HepG2 (cell line): ENCODE data around the gene HSPA1B. TPM values are rescaled to one million over a fixed set of nuclear protein-coding genes. Genes with fewer than 3 reads are reported as not detected.

ENCODE experiments used
- DNMT3B ChIP-seq: conservative IDR thresholded peaks from 2 replicates; pipeline ENCODE4 v1.6.1; 2016; ENCODE audit warnings: missing biosample characterization, control low read depth
- ELF1 ChIP-seq: sonication (generic); formaldehyde crosslinking; IDR thresholded peaks from 2 replicates; pipeline ENCODE4 v1.4.0; 2020; ENCODE audit warnings: missing genetic modification reagents
- EP300 ChIP-seq, 3 experiments: sonication (generic) in 1 of 3; formaldehyde crosslinking in 1 of 3; IDR thresholded peaks; 2 replicates each; pipeline versions ENCODE4 v1.5.1 to v1.6.1; 2011 to 2020; ENCODE audit warnings: low read depth in 2 of 3, low read length in 2 of 3, borderline replicate concordance in 1 of 3, improper control_type of control experiment in 1 of 3, mild to moderate bottlenecking in 1 of 3, missing genetic modification reagents in 1 of 3, moderate library complexity in 1 of 3
- FOXM1 ChIP-seq: sonication (generic); formaldehyde crosslinking; IDR thresholded peaks from 2 replicates; pipeline ENCODE4 v1.5.0; 2020; ENCODE audit warnings: missing genetic modification reagents
- HDAC1 ChIP-seq: sonication (generic); formaldehyde crosslinking; IDR thresholded peaks from 2 replicates; pipeline ENCODE4 v1.5.1; 2020; ENCODE audit warnings: mild to moderate bottlenecking, missing genetic modification reagents
- HIVEP1 ChIP-seq: sonication (generic); formaldehyde crosslinking; IDR thresholded peaks from 2 replicates; pipeline ENCODE4 v1.4.0; 2020; ENCODE audit warnings: mild to moderate bottlenecking, missing genetic modification reagents
- HNF4G ChIP-seq, 2 experiments: sonication (generic) in 1 of 2; formaldehyde crosslinking in 1 of 2; IDR thresholded peaks; 2 replicates each; pipeline versions ENCODE4 v1.4.0 to v1.6.1; 2011 to 2020; ENCODE audit warnings: borderline replicate concordance in 2 of 2, low read depth in 2 of 2, mild to moderate bottlenecking in 2 of 2, low read length in 1 of 2, missing genetic modification reagents in 1 of 2, moderate library complexity in 1 of 2
- NFYB ChIP-seq: sonication (generic); formaldehyde crosslinking; IDR thresholded peaks from 2 replicates; pipeline ENCODE4 v1.4.0; 2020; ENCODE audit warnings: missing genetic modification reagents
- NPAS2 ChIP-seq: sonication (generic); formaldehyde crosslinking; IDR thresholded peaks from 2 replicates; pipeline ENCODE4 v1.8.0; 2022; ENCODE audit warnings: mild to moderate bottlenecking, missing genetic modification reagents, borderline replicate concordance
- PHF20 ChIP-seq: sonication (generic); formaldehyde crosslinking; IDR thresholded peaks from 2 replicates; pipeline ENCODE4 v1.5.0; 2020; ENCODE audit warnings: mild to moderate bottlenecking, missing genetic modification reagents
- PLRG1 ChIP-seq: fragments of 450-650 bp; conservative IDR thresholded peaks from 2 replicates; pipeline ENCODE4 v1.6.1; 2016
- POLR2AphosphoS5 ChIP-seq: IDR thresholded peaks from 2 replicates; pipeline ENCODE4 v1.6.1; 2012; ENCODE audit warnings: low read depth, low read length
- RBAK ChIP-seq: sonication (generic); formaldehyde crosslinking; IDR thresholded peaks from 2 replicates; pipeline ENCODE4 v1.5.1; 2020; ENCODE audit warnings: mild to moderate bottlenecking, missing genetic modification reagents
- SP140L ChIP-seq: sonication (generic); formaldehyde crosslinking; IDR thresholded peaks from 2 replicates; pipeline ENCODE4 v1.4.0; 2020; ENCODE audit warnings: missing genetic modification reagents, borderline replicate concordance
- SRF ChIP-seq: IDR thresholded peaks from 2 replicates; pipeline ENCODE4 v1.6.1; 2011; ENCODE audit warnings: mild to moderate bottlenecking, low read depth, low read length, moderate library complexity
- TP53 ChIP-seq: sonication (generic); formaldehyde crosslinking; conservative IDR thresholded peaks from 2 replicates; pipeline ENCODE4 v1.4.0; 2020; ENCODE audit warnings: missing genetic modification reagents
- TSC22D2 ChIP-seq: sonication (generic); formaldehyde crosslinking; IDR thresholded peaks from 2 replicates; pipeline ENCODE4 v1.5.1; 2020; ENCODE audit warnings: missing genetic modification reagents, mild to moderate bottlenecking, borderline replicate concordance
- ZFP36L1 ChIP-seq: sonication (generic); formaldehyde crosslinking; IDR thresholded peaks from 2 replicates; pipeline ENCODE4 v1.8.0; 2022; ENCODE audit warnings: mild to moderate bottlenecking, missing genetic modification reagents, moderate library complexity
- ZFX ChIP-seq: sonication (generic); formaldehyde crosslinking; IDR thresholded peaks from 2 replicates; pipeline ENCODE4 v1.4.0; 2020; ENCODE audit warnings: mild to moderate bottlenecking, low read depth, missing genetic modification reagents, moderate library complexity
- ZNF256 ChIP-seq: sonication (generic); formaldehyde crosslinking; conservative IDR thresholded peaks from 2 replicates; pipeline ENCODE4 v1.4.0; 2020; ENCODE audit warnings: missing genetic modification reagents
- ZNF280B ChIP-seq: sonication (generic); formaldehyde crosslinking; IDR thresholded peaks from 2 replicates; pipeline ENCODE4 v1.5.0; 2020; ENCODE audit warnings: missing genetic modification reagents, mild to moderate bottlenecking, borderline replicate concordance
- ZNF543 ChIP-seq: sonication (generic); formaldehyde crosslinking; IDR thresholded peaks from 2 replicates; pipeline ENCODE4 v1.4.0; 2020; ENCODE audit warnings: mild to moderate bottlenecking, missing genetic modification reagents
- ZNF607 ChIP-seq: sonication (generic); formaldehyde crosslinking; IDR thresholded peaks from 2 replicates; pipeline ENCODE4 v1.5.1; 2020; ENCODE audit warnings: missing genetic modification reagents, mild to moderate bottlenecking, borderline replicate concordance
- ZNF773 ChIP-seq: sonication (generic); formaldehyde crosslinking; IDR thresholded peaks from 2 replicates; pipeline ENCODE4 v1.4.0; 2020; ENCODE audit warnings: missing genetic modification reagents, borderline replicate concordance
- ZZZ3 ChIP-seq: sonication (generic); formaldehyde crosslinking; IDR thresholded peaks from 2 replicates; pipeline ENCODE4 v1.4.0; 2020; ENCODE audit warnings: missing genetic modification reagents, mild to moderate bottlenecking, borderline replicate concordance
- polyA plus RNA-seq, 8 experiments: library from polyadenylated mRNA; depleted of rRNA in 3 of 8; stranded (reverse) in 7 of 8; unstranded in 1 of 8; fragments of >200 nt; fragmentation: Illumina TruSeq in 4 of 8; extraction: Trizol in 4 of 8; gene quantifications; 2 replicates each; pipeline versions ENCODE4 v1.2.1 to v1.2.3, GENCODE V29; 2011 to 2016; ENCODE audit warnings: low read depth in 4 of 8, missing spikeins in 1 of 8, mixed read lengths in 1 of 8; ENCODE audit not compliant: insufficient read depth in 1 of 8
- total RNA-seq, 5 experiments: library from RNA; depleted of rRNA; stranded (reverse); fragments of >200 nt; fragmentation: Illumina TruSeq; extraction: Trizol; gene quantifications; 2 replicates each; pipeline ENCODE4 v1.2.3, GENCODE V29; 2016; ENCODE audit warnings: low read depth in 1 of 5
- TF ChIP-seq, protein P1 (sequence below): sonication (generic); formaldehyde crosslinking; IDR thresholded peaks from 2 replicates; pipeline ENCODE4 v1.9.0; 2021; ENCODE audit warnings: missing genetic modification reagents, borderline replicate concordance

Gene HSPA1B
- total and polyA plus RNA-seq, 2 of the 13 experiments (the other 11 are each of a cell fraction or from before 2014, with no cell fraction given), result 26.0 to 186 TPM

GRCh38 chr6:31795616-31796298, 31.8 kb upstream of the HSPA1B start, which contains the start of gene VARS1 (continued):
- TF ChIP-seq ZNF280B, result peak; percentile 94; the same call in 1 of the 2 replicates
- TF ChIP-seq NPAS2 (CRISPR knock-in tag), result no peak
- no peak for TF ChIP-seq SRF
- peak; percentile 83 for TF ChIP-seq ZFX (CRISPR knock-in tag)
- TF ChIP-seq ZZZ3, result peak; percentile 71; the same call in 1 of the 2 replicates
- peak; percentile 65 for TF ChIP-seq ELF1 (CRISPR knock-in tag)
- TF ChIP-seq ZNF607, result peak; percentile 74
- peak; percentile 81; the same call in 1 of the 2 replicates for TF ChIP-seq FOXM1 (CRISPR knock-in tag)
- TF ChIP-seq ZNF773, result peak; percentile 86; the same call in 1 of the 2 replicates
- TF ChIP-seq NFYB, result no peak
- peak; percentile 52 for TF ChIP-seq ZNF256 (CRISPR knock-in tag)
- TF ChIP-seq ZNF543 (CRISPR knock-in tag), result peak; percentile 70; the same call in 1 of the 2 replicates
- TF ChIP-seq PHF20 (CRISPR knock-in tag), result peak; percentile 76
- TF ChIP-seq TSC22D2 (CRISPR knock-in tag), result no peak
- TF ChIP-seq RBAK (CRISPR knock-in tag), result no peak
- no peak for TF ChIP-seq SP140L (CRISPR knock-in tag)
- TF ChIP-seq PLRG1, result no peak
- TF ChIP-seq POLR2AphosphoS5, result no peak
- TF ChIP-seq ZFP36L1, result peak; percentile 80; the same call in 1 of the 2 replicates
- TF ChIP-seq HNF4G (IDR thresholded peaks at IDR 0.05; ENCODE audit: borderline replicate concordance, low read depth, low read length), result no peak
- peak; percentile 92 for TF ChIP-seq HNF4G (CRISPR knock-in tag; IDR thresholded peaks at IDR 0.05; ENCODE audit: borderline replicate concordance, low read depth)
- peak; percentile 49; the same call in 1 of the 2 replicates for TF ChIP-seq DNMT3B (CRISPR knock-in tag)
- TF ChIP-seq, protein P1, sequence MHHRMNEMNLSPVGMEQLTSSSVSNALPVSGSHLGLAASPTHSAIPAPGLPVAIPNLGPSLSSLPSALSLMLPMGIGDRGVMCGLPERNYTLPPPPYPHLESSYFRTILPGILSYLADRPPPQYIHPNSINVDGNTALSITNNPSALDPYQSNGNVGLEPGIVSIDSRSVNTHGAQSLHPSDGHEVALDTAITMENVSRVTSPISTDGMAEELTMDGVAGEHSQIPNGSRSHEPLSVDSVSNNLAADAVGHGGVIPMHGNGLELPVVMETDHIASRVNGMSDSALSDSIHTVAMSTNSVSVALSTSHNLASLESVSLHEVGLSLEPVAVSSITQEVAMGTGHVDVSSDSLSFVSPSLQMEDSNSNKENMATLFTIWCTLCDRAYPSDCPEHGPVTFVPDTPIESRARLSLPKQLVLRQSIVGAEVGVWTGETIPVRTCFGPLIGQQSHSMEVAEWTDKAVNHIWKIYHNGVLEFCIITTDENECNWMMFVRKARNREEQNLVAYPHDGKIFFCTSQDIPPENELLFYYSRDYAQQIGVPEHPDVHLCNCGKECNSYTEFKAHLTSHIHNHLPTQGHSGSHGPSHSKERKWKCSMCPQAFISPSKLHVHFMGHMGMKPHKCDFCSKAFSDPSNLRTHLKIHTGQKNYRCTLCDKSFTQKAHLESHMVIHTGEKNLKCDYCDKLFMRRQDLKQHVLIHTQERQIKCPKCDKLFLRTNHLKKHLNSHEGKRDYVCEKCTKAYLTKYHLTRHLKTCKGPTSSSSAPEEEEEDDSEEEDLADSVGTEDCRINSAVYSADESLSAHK (CRISPR knock-in tag), result no peak
- TF ChIP-seq EP300 (IDR thresholded peaks at IDR 0.05; ENCODE audit: low read depth in 2 of 2, low read length in 2 of 2), result no peak
- TF ChIP-seq EP300 (CRISPR knock-in tag; IDR thresholded peaks at IDR 0.05; ENCODE audit: borderline replicate concordance), result no peak; the same call in 1 of the 2 replicates
- peak; percentile 94 for TF ChIP-seq HDAC1
- TF ChIP-seq TP53 (CRISPR knock-in tag), result no peak
- TF ChIP-seq HIVEP1 (CRISPR knock-in tag), result peak; percentile 72; the same call in 1 of the 2 replicates
